HG03060 (cell line): Measurements from ENCODE around the gene TUBGCP3.

ENCODE experiments used
- ATAC-seq: cut with Tn5 transposase; IDR thresholded peaks from one replicate; pipeline ENCODE4 v1.9.1; 2021; ENCODE audit warnings: low read depth, moderate number of reproducible peaks; ENCODE audit not compliant: unreplicated experiment

TUBGCP3 gene

GRCh38 chr13:112455476-112456059, 132.4 kb downstream of the TUBGCP3 start:
- no peak for ATAC-seq

- ATAC-seq: no peak
Measured at GRCh38 chr13:112454648-112455334, 133.2 kb downstream of the TUBGCP3 start.

GRCh38 chr13:112453874-112454647, 133.9 kb downstream of the TUBGCP3 start:
- ATAC-seq: no peak

- ATAC-seq: no peak
Measured at GRCh38 chr13:112453207-112453829, 134.6 kb downstream of the TUBGCP3 start.

GRCh38 chr13:112452380-112453206, 135.4 kb downstream of the TUBGCP3 start:
- no peak for ATAC-seq

- ATAC-seq: no peak
Measured at GRCh38 chr13:112451512-112452379, 136.2 kb downstream of the TUBGCP3 start.

GRCh38 chr13:112450904-112451240, 137.1 kb downstream of the TUBGCP3 start:
- no peak for ATAC-seq

- no peak for ATAC-seq
Measured at GRCh38 chr13:112450118-112450903, 137.6 kb downstream of the TUBGCP3 start.

GRCh38 chr13:112449545-112449930, 138.4 kb downstream of the TUBGCP3 start:
- ATAC-seq: no peak

GRCh38 chr13:112448621-112449544, 139.1 kb downstream of the TUBGCP3 start:
- no peak for ATAC-seq

- ATAC-seq: no peak
Measured at GRCh38 chr13:112447761-112448603, 140.0 kb downstream of the TUBGCP3 start.

GRCh38 chr13:112447306-112447705, 140.6 kb downstream of the TUBGCP3 start:
- no peak for ATAC-seq

GRCh38 chr13:112446867-112447266, 141.1 kb downstream of the TUBGCP3 start:
- no peak for ATAC-seq

GRCh38 chr13:112446347-112446861, 141.5 kb downstream of the TUBGCP3 start:
- no peak for ATAC-seq

- ATAC-seq: no peak
Measured at GRCh38 chr13:112445411-112446271, 142.3 kb downstream of the TUBGCP3 start.
